GM18909 (cell line): ENCODE data around the gene ANKEF1.

Source experiments
- ATAC-seq: cut with Tn5 transposase; IDR thresholded peaks from one replicate; pipeline ENCODE4 v1.9.1; 2021; ENCODE audit warnings: mild to moderate bottlenecking; ENCODE audit not compliant: unreplicated experiment, poor library complexity

ANKEF1 gene

DNA sequence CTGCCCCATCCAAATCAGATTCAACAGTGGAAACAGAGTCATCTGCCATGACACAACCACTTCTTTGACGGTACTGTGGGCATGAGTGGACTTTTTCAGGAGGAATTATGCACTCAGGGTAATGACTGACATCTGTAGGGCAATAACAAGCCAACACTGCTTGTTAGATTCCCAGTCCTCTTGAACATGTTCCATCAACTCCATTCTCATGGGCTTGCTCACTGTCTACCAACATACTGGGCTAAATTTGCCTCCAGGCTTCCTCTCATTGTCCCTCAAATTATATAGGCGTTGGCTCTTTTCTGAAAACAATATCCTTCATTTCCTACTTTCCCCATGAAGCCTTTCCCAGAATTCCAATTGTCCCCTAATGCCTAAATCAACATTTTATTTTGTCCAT, 43.1 kb downstream of the ANKEF1 start:
- ATAC-seq, result no peak

GRCh38 chr20:10078403-10078802, 43.6 kb downstream of the ANKEF1 start:
- ATAC-seq, result no peak

DNA sequence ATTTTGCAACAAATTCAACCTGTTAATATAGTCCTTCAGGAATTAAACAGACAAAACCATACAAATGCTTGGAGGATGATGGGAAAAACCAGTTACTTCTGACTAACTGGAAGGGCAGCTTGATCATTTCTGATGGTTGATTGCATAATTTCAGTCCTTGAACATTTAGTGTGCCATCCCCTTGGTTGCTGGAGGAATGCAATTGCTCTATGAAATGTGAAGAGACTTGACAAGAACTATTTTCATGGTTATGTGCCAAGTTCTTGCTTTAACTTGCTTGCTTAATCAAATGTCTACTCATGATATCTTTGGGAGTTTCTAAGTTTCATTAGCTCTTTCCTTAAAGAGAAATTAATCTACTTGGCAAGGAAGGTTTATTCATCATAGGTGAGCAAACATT, 45.2 kb downstream of the ANKEF1 start:
- no peak for ATAC-seq

DNA sequence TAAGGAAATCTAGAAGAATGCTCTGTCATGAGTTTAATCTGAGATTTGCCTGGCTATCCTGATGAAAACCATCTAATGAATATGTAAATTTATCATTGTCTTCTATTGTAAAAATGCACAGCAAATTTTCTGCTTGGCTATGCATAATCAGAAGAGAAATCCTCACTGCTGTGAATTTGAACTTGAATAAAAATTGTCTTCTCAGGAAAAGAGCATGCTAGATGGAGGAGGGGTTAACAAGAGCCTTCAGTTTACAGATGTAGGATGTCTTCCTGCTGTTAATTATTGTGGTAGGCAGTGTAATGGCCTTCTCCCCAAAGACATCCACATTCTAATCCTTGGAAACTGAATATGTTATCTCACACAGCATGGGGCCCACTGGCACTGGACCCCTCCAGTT, 45.8 kb downstream of the ANKEF1 start:
- ATAC-seq, result no peak

DNA sequence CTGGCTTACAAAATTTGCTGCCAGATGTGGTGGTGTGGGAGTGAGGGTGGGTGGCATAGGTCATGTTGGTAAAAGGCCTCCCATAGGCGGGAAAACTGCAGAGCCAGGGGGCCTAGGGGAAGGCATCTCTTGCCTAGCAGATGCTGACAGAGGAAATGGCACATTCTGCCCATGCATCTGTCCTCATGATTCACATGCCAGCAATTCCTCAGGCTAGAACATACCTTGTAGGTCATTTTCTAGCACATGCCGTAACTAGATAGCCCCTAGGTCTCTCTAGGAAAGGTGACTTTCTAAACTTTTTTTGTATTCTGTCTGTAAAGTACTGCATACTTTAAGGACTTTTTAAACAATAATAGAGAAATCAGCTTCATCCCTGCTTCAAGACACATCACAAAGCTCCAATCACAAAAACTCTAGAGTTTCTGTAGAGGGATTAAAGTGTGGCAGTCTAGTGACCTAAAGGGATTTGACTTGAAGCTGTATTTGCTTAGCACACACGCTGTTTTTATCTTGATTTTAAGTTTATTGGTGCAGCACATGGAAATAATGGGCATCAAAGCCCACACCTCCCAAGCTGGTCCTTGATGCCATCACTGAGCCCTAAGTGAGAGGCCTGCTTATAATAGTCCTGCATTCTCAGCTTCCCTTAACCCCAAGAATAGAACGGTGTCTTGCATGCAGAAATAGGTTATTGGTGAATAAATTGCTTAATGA, 55.2 kb downstream of the ANKEF1 start:
- peak; percentile 8 for ATAC-seq

DNA sequence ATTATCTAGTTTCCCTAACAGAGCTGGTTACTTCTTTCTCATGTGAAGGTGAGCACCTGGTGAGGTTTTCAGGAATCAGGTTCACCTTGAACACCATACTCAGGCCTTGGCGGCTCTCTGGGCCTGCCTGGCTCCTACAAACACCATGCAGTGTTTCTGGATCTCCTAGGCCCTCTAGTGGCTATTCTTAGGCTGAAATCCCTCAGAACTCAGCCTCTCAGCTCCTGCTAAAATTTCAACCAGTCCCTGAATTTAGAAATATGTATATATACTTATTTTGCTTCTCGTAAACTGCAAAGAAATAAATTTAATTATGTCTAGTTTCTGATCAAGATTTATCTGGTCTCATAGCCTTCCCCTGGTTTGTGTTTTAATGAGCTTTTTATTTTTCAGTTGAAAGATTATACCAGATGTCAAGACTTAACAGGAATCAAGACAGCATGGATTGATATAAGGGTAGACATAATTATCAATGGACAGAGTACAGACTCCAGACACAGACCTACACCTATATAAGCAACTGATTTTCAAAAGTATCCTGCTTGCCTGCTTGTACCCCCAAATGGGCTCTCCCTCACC, 55.9 kb downstream of the ANKEF1 start:
- ATAC-seq, result peak; percentile 69

DNA sequence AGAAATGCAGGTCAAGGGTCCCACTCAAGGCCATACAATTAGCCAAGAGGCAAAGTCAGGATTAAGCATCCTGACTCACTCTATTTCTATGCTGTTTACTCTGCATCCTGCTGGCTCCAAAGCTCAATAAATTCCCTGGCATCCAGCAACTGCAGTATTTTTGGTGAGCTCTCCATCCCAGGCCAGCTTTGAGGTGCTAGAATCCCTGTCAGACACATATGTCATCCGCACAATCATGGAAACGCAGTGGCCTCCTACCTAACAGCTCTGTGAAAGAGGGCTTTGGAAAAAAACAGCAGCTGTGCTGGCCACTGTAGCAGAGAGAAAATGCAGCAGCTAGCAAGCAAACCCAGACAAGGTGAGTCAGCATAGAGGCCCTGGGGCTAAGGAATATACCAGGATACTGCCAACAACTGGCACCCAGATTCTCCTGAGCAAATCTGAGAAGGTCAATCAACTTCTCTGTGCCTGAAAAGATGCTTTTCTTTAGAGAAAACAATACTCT, 58.4 kb downstream of the ANKEF1 start:
- no peak for ATAC-seq

- ATAC-seq, result no peak
Measured at GRCh38 chr20:10094566-10095173, 59.9 kb downstream of the ANKEF1 start.

- no peak for ATAC-seq
Measured at GRCh38 chr20:10096790-10097189, 62.0 kb downstream of the ANKEF1 start.

DNA sequence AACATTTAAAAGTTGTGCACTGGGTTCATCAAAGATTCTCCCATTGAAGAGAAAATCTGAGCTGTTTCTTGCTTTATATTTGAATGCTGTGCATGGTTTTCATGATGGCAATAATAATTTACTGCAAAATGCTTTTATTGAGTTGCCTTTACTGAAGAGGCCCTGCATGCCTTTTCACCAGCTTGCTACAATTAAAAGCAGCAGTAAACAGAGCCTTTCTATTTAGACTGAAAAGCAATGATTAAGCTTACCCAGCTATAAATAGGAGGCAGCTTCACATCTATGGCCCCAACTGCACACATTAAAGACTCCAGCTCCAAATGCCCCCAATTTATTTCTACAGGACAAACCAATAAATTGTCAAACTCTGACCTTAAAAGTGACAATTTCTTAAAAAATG, 70.3 kb downstream of the ANKEF1 start:
- ATAC-seq, result no peak
